ENCODE measurements around the gene IGSF9.
A peak's percentile ranks its signal among the peaks of the same experiment; 100 is the strongest.

Gene IGSF9

GRCh38 chr1:159895286-159895685, 50.1 kb downstream of the IGSF9 start:
- no peak for DNase-seq

- no peak for DNase-seq
Observed at GRCh38 chr1:159892944-159893343, 52.5 kb downstream of the IGSF9 start.

GRCh38 chr1:159891275-159892157, 53.9 kb downstream of the IGSF9 start:
- peak; percentile 59 for DNase-seq

- no peak for DNase-seq
Observed at GRCh38 chr1:159890390-159890789, 55.0 kb downstream of the IGSF9 start.

GRCh38 chr1:159889821-159890252, 55.6 kb downstream of the IGSF9 start:
- DNase-seq: no peak

- DNase-seq: no peak
Observed at GRCh38 chr1:159889202-159889601, 56.2 kb downstream of the IGSF9 start.

- DNase-seq: peak; percentile 71
Observed at GRCh38 chr1:159884296-159884695, 61.1 kb downstream of the IGSF9 start.

- DNase-seq: no peak
Observed at GRCh38 chr1:159883134-159883533, 62.3 kb downstream of the IGSF9 start.

GRCh38 chr1:159882527-159882862, 62.9 kb downstream of the IGSF9 start:
- no peak for DNase-seq

GRCh38 chr1:159881622-159882526, 63.5 kb downstream of the IGSF9 start:
- no peak for DNase-seq

- no peak for DNase-seq
Observed at GRCh38 chr1:159880430-159880829, 65.0 kb downstream of the IGSF9 start.

GRCh38 chr1:159879977-159880376, 65.4 kb downstream of the IGSF9 start:
- DNase-seq: no peak

- DNase-seq: no peak
Observed at GRCh38 chr1:159879136-159879535, 66.3 kb downstream of the IGSF9 start.

- no peak for DNase-seq
Observed at GRCh38 chr1:159877695-159878444, 67.5 kb downstream of the IGSF9 start.
